Neutrophil (primary cell): ENCODE results near the gene NUDT16L1.
"Not testable (repeated sequence)": the region's sequence is repeated elsewhere in the genome, so short reads cannot be mapped to it uniquely, and the experiment has no call there.

ENCODE experiments used
- H3K27ac ChIP-seq: fragments of 200-600 bp; sonication (generic); 2 replicates; pipeline ENCODE4 v1.5.1; 2016; ENCODE audit warnings: mild to moderate bottlenecking, moderate library complexity
- H3K27me3 ChIP-seq: fragments of 200-600 bp; sonication (generic); 2 replicates; pipeline ENCODE4 v1.6.0; 2016; ENCODE audit warnings: mild to moderate bottlenecking
- H3K36me3 ChIP-seq: fragments of 200-600 bp; sonication (generic); 2 replicates; pipeline ENCODE4 v1.5.1; 2017
- H3K4me1 ChIP-seq, 2 experiments: fragments of 200-600 bp in 1 of 2; sonication (generic) in 1 of 2; 1 replicate in 1 of 2; 2 replicates in 1 of 2; pipeline versions ENCODE4 v1.5.1 to v1.6.1; 2013 to 2016; ENCODE audit warnings: low read depth in 1 of 2, low read length in 1 of 2, mild to moderate bottlenecking in 1 of 2, moderate library complexity in 1 of 2; ENCODE audit not compliant: control insufficient read depth in 1 of 2, insufficient read depth in 1 of 2
- H3K4me3 ChIP-seq, 2 experiments: fragments of 200-600 bp in 1 of 2; sonication (generic) in 1 of 2; 1 replicate in 1 of 2; 2 replicates in 1 of 2; pipeline ENCODE4 v1.5.1; 2013 to 2016; ENCODE audit warnings: low read depth in 1 of 2, low read length in 1 of 2, mild to moderate bottlenecking in 1 of 2, moderate library complexity in 1 of 2
- H3K9me3 ChIP-seq: fragments of 200-600 bp; sonication (generic); 2 replicates; pipeline ENCODE4 v1.5.1; 2016
- CTCF ChIP-seq: fragments of 200-600 bp; sonication (generic); IDR thresholded peaks from 2 replicates; pipeline ENCODE4 v1.5.1; 2016; ENCODE audit warnings: antibody characterized with exemption

Gene NUDT16L1

GRCh38 chr16:4650443-4651074 is 42.8 kb upstream of the NUDT16L1 start:
- peaks cover 76% of the 10 kb centered on the region for H3K36me3 ChIP-seq
- TF ChIP-seq CTCF = peak; percentile 92
- H3K4me3 ChIP-seq, H3K9me3 ChIP-seq, H3K27me3 ChIP-seq: not testable (repeated sequence)
- peaks cover 3 to 11% of the 10 kb centered on the region in 2 experiments for H3K4me1 ChIP-seq
- peak overlapping the region; percentile 69 for H3K27ac ChIP-seq

- H3K36me3 ChIP-seq = peaks cover 77% of the 10 kb centered on the region
- no peaks in the 10 kb centered on the region for H3K9me3 ChIP-seq
- H3K27ac ChIP-seq = no peak overlapping the region
Measured at GRCh38 chr16:4651827-4652226, 41.5 kb upstream of the NUDT16L1 start.

GRCh38 chr16:4652561-4652960 is 40.8 kb upstream of the NUDT16L1 start:
- Histone ChIP-seq H3K27ac (no peak overlapping the region), H3K4me1 (peaks cover 3 to 11% of the 10 kb centered on the region in 2 experiments), H3K27me3 (no peaks in the 10 kb centered on the region), H3K36me3 (peaks cover 77% of the 10 kb centered on the region), H3K9me3 (no peaks in the 10 kb centered on the region), H3K4me3 (no peak overlapping the region)
- TF ChIP-seq CTCF = no peak

More at GRCh38 chr16:4651827-4652226, 41.5 kb upstream of the NUDT16L1 start:
- Histone ChIP-seq H3K4me1 (peaks cover 3 to 11% of the 10 kb centered on the region in 2 experiments), H3K4me3 (no peak overlapping the region), H3K27me3 (no peaks in the 10 kb centered on the region)
- TF ChIP-seq CTCF = no peak

GRCh38 chr16:4654011-4654963 is 39.1 kb upstream of the NUDT16L1 start:
- H3K36me3 ChIP-seq = peaks cover 90% of the 10 kb centered on the region
- TF ChIP-seq CTCF = no peak
- no peak overlapping the region for H3K27ac ChIP-seq
- no peaks in the 10 kb centered on the region for H3K27me3 ChIP-seq
- no peak overlapping the region for H3K4me3 ChIP-seq
- H3K4me1 ChIP-seq = peaks cover 3 to 11% of the 10 kb centered on the region in 2 experiments
- H3K9me3 ChIP-seq = no peaks in the 10 kb centered on the region

- Histone ChIP-seq H3K27me3 (no peaks in the 10 kb centered on the region), H3K9me3 (no peaks in the 10 kb centered on the region), H3K27ac (no peak overlapping the region), H3K4me3 (no peak overlapping the region), H3K4me1 (peaks cover 3 to 6% of the 10 kb centered on the region in 2 experiments), H3K36me3 (peaks cover 98% of the 10 kb centered on the region)
- no peak for TF ChIP-seq CTCF
Measured at GRCh38 chr16:4654964-4655590, 38.3 kb upstream of the NUDT16L1 start.
